GM13977 (cell line): ENCODE results near the gene GRIN2A.

Experiments used
- DNase-seq: peaks from one replicate; pipeline ENCODE4 v3.0.0; 2012; ENCODE audit warnings: low spot score
- in situ Hi-C: fragments of 300-500 bp; cut with MboI; formaldehyde crosslinking; loops from one replicate; pipeline ENCODE4 v1.12.0; 2022; ENCODE audit warnings: low sequenced_read_pairs, low pct_unique_long_range_greater_than_20kb, mixed read lengths, inconsistent platforms; ENCODE audit not compliant: unreplicated experiment
- TF ChIP-seq, protein P1 (sequence below): IDR thresholded peaks from 2 replicates; pipeline ENCODE4 v1.5.1; 2012; ENCODE audit warnings: mild to moderate bottlenecking, control low read depth; ENCODE audit not compliant: insufficient read depth; ENCODE audit errors: extremely low read depth, missing control alignments

GRIN2A gene

DNA sequence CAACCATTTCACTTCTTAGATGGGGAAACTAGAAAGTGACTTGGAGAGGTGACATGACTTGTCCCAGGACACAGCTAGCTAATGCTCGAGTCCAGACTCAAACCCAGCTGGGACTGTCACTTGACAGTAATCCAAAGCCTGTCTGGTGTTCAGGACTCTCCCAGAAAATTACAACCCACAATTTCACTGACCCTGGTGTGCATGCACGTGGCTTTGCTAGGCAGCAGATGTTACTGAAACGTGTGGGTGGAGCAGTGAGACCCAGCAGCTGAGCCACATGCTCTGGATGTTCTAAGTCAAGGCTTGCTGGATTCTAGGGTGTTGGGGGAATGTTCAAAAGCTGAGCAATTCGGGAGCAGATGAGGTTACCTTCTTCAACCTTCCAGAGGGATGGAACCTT lies 364.6 kb downstream of the GRIN2A start:
- in situ Hi-C loops: no loop called here
- TF ChIP-seq, protein P1, sequence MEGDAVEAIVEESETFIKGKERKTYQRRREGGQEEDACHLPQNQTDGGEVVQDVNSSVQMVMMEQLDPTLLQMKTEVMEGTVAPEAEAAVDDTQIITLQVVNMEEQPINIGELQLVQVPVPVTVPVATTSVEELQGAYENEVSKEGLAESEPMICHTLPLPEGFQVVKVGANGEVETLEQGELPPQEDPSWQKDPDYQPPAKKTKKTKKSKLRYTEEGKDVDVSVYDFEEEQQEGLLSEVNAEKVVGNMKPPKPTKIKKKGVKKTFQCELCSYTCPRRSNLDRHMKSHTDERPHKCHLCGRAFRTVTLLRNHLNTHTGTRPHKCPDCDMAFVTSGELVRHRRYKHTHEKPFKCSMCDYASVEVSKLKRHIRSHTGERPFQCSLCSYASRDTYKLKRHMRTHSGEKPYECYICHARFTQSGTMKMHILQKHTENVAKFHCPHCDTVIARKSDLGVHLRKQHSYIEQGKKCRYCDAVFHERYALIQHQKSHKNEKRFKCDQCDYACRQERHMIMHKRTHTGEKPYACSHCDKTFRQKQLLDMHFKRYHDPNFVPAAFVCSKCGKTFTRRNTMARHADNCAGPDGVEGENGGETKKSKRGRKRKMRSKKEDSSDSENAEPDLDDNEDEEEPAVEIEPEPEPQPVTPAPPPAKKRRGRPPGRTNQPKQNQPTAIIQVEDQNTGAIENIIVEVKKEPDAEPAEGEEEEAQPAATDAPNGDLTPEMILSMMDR: no peak
- DNase-seq: no peak

DNA sequence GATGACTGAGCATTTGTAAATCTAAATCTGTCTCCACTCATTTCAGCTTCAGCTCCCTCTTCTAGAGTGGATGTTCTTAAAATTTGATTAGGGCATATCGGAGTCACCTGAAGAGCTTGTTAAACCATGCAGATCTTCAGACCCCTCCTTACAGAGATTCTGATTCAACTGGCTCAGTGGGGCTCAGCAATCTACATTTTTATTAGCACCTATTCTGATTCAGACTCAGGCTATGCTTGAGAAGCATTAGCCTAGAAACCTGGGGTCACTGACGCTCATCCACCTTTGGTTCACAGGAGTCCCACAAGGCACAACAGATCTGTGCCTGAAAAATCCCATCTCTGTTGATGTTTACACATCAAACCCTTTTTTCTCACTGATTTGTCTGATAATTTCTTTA lies 365.6 kb downstream of the GRIN2A start:
- no peak for DNase-seq
- TF ChIP-seq, protein P1: no peak
- in situ Hi-C loops: no loop called here

DNA sequence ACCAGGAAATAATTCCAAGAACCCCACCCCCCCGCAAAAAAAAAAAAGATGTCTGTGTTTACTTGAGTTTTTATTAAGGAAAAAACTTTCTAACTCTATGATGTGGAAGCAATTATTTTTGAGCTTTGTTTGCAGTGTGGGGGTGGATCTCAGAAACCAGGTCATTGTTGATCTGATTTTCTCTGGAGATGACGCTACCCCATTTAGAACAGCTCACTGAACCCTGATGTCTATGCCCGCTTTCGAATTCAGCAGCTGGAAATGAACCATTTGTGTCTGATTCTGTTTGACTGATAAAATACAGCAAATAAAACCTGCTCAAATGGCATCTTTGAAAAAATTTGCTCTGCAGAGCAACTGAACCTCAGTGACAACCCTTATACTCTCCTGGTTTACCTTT lies 368.6 kb downstream of the GRIN2A start:
- no peak for DNase-seq
- in situ Hi-C loops: no loop called here
- TF ChIP-seq, protein P1: no peak

DNA sequence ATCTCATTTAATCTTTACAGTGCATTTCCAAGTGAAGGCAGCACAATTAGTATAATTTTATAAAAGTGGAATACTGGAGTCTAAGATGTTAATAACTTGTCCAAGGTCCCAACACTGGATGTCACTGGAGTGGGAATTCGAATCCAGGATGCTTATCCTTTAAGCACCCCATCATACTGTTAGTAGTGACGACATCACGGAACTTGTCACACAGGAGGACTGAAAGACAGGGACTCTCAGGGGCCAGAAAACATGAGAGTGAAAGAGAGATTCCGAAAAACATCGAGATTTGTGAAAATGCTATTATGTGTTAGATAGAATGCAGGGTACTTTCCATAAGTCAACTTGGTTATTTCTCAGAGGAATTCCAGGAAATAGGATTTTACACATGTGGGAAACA lies 374.0 kb downstream of the GRIN2A start:
- in situ Hi-C loops: no loop called here
- no peak for DNase-seq
- TF ChIP-seq, protein P1: no peak

DNA sequence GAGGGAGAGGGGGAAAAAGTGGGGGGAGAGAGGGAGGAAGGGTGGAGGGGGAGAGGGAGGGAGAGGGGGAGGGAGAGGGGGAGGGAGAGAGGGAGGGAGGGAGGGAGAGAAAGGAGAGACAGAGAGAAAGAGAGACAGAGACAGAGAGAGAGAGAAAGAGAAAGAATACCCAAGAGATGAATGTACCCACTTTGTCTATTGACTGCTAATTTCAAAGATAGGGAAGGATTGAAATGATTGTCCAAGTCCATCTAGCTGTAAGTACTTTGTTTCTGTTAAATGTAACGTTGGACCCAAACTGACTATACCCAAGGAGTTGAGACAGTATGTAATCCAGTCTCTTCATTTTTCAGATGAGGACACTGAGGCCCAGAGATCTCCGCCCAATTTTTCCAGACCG lies 374.9 kb downstream of the GRIN2A start:
- TF ChIP-seq, protein P1: no peak
- in situ Hi-C loops: no loop called here

DNA sequence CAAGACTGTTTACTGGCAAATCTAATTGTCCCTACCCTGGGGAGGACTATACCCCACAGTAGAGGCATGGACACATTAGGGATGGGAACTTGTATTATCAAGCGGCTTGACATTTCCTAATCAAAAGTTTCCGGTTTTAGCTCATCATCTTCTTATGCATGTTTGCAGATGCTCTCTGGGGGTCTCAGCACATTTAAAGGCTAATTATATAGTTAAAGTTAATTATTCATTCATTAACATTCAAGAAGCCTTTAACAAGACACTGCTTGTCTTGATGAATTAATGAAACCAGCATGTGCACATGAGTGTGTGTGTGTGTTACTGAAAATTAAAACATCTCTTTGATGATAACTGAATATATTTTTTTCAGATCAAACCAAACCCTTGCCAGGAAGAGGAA lies 377.1 kb downstream of the GRIN2A start:
- no peak for DNase-seq
- in situ Hi-C loops: no loop called here
- TF ChIP-seq, protein P1: no peak

More for the DNA sequence above, 374.9 kb downstream of the GRIN2A start:
- no peak for DNase-seq

DNA sequence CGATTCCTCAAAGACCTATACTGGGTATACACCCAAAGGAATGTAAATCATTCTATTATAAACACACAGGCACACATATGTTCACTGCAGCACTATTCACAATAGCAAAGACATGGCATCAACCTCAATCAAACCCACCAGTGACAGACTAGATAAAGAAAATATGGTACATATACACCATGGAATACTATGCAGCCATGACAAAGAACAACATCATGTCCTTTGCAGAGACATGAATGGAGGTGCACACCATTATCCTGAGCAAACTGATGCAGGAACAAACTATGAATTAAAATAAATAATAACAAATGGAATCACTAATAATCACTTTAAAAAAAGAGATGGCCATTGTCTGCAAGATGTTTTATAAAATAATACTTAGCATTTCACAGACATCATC lies 380.1 kb downstream of the GRIN2A start:
- no peak for DNase-seq
- in situ Hi-C loops: no loop called here
- TF ChIP-seq, protein P1: no peak
